ENCODE data around the gene SPPL2B.
"Not testable (repeated sequence)": the region's sequence is repeated elsewhere in the genome, so short reads cannot be mapped to it uniquely, and the experiment has no call there.

SPPL2B gene, protein sequence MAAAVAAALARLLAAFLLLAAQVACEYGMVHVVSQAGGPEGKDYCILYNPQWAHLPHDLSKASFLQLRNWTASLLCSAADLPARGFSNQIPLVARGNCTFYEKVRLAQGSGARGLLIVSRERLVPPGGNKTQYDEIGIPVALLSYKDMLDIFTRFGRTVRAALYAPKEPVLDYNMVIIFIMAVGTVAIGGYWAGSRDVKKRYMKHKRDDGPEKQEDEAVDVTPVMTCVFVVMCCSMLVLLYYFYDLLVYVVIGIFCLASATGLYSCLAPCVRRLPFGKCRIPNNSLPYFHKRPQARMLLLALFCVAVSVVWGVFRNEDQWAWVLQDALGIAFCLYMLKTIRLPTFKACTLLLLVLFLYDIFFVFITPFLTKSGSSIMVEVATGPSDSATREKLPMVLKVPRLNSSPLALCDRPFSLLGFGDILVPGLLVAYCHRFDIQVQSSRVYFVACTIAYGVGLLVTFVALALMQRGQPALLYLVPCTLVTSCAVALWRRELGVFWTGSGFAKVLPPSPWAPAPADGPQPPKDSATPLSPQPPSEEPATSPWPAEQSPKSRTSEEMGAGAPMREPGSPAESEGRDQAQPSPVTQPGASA

GRCh38 chr19:2328401-2329148 is at the start of gene SPPL2B, which contains the start of gene LSM7:
SPPL2B (plus strand) TSS chr19:2328684; CDS start chr19:2328710, 26 bp downstream.
LSM7 (minus strand) TSS chr19:2328586; CDS start chr19:2328566, 20 bp downstream.
- peak; percentile 71 to 72 for DNase-seq (ENCODE audit: low read depth in 2 of 2)

DNA sequence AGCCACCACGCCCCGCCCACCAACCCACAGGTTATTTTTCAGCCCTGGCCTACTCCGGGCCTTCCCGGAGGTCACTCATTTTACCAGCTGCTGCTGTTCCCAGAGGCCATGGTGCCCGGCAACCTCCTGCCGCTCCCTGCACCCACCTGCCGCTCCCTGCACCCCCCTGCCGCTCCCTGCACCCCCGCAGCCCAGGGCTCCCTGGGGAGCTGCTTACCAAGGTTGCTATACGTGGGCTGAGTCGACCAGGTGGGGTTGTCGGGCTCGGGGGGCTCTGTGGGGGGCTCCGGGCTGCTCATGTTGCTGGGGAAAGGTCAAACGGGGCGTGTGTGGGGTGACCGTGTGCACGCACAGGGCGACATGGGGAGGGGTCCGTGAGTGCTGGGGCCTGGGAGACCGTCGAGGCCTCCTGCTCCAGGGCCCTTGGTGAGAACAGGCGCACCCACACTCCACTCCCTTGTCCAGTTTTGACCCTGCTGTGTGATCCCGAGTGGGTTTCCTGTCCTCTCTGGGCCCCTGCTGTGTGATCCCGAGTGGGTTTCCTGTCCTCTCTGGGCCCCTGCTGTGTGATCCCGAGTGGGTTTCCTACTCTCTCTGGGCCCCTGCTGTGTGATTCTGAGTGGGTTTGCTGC is 47.7 kb upstream of the SPPL2B start:
- no peak for DNase-seq (ENCODE audit: low read depth in 2 of 2)

- DNase-seq (ENCODE audit: low read depth in 2 of 2) = not testable (repeated sequence)
These were observed 47.0 kb upstream of the SPPL2B start for GRCh38 chr19:2281265-2282061.

GRCh38 chr19:2282062-2282861 is 46.2 kb upstream of the SPPL2B start, which contains the start of gene PEAK3:
PEAK3 (minus strand) TSS chr19:2282175; CDS start chr19:2280931, 1,244 bp downstream.
- no peak for DNase-seq (ENCODE audit: low read depth in 2 of 2)

DNA sequence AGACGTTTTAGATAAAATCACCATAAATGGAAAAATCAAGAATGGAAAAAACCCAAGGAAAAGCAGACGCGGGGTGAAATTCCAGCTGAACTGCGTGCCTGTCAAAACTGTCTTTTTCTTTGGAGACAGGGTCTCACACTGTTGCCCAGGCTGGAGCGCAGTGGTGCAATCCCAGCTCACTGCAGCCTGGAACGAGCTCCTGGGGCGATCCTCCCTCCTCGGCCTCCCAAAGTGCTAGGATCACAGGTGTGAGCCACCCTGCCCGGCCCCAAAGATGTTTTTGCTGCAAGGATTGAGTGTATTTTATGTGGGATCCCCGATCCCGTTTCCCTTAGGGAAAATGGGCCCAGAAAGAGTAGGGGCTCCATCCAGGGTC is 45.6 kb upstream of the SPPL2B start:
- no peak for DNase-seq (ENCODE audit: low read depth in 2 of 2)

GRCh38 chr19:2283835-2284507 is 44.5 kb upstream of the SPPL2B start:
- DNase-seq (ENCODE audit: low read depth in 2 of 2) = no peak

DNA sequence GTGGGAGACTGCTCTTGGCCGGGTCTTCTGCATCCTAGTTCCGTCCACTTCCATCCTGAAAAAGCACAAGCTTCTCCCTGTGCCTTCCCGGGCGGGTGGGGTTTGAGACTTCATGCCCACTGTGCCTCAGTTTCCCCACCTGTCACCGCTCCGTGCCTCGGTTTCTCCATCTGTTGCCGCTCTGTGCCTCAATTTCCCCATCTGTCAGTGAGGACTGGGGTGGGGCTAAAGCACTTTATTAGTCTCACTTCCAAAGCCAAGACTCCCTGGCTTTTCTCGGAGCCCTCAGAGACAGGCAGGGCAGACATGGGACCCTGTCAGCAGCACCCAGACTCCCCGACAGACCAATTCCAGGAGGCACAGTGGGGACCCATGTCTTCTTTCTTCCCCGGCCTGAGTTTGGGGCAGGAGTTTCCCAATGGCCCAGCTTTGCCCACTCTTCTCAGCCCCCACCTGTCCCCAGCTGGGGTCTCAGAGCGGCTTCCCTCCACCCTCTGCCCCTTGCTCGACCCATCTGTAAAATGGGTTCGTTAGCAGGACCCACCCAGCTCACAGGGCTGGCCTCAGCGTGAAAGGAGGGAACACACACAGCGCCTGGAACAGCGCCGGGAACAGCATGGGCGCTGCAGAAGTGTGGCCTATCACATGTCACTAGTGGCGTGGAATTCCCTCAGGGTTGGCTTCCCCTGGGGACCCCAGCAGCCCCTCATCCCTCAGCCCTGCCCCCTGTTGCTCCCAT is 41.9 kb upstream of the SPPL2B start:
- DNase-seq (ENCODE audit: low read depth in 2 of 2) = no peak

DNA sequence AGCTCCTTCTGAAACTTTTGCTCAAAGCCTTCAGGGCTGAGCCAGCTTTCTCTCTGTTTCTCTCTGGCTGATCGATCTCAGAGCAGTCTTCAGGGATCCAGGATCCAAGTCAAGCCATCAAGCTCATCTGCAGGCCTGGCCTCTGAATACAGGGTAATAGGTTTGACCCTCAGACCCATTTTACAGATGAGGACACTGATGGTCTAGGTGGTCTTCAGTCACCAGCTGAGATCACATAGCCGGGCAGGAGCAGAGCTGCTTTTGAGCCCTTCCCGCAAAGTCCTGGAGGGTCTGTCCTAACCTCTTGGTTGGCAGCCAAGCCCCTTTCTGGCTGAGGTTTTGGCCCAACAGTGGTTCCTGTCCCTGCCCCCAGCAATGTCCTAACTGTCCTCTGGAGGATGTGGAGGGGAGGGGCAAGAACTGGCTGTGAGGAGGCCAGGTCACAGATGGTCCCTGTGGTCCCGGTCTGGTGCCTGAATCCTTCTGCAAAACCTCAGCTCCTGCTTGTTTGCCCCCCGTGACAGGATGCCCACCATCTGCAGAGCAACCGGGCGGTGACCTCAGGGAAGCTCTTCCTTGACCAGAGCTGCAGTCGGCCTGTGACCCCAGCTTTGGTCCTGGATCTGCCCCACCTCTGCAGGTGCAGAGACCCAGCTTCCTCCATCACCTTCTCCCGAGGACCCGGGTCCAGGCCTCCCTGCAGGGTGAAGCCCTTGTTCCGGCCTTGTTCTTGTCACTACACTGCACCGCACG is 40.7 kb upstream of the SPPL2B start:
- no peak for DNase-seq (ENCODE audit: low read depth in 2 of 2)

- DNase-seq (ENCODE audit: low read depth in 2 of 2) = no peak
These were observed 40.1 kb upstream of the SPPL2B start for GRCh38 chr19:2288338-2288817.

- no peak for DNase-seq (ENCODE audit: low read depth in 2 of 2)
These were observed 39.4 kb upstream of the SPPL2B start for GRCh38 chr19:2288818-2289713.

DNA sequence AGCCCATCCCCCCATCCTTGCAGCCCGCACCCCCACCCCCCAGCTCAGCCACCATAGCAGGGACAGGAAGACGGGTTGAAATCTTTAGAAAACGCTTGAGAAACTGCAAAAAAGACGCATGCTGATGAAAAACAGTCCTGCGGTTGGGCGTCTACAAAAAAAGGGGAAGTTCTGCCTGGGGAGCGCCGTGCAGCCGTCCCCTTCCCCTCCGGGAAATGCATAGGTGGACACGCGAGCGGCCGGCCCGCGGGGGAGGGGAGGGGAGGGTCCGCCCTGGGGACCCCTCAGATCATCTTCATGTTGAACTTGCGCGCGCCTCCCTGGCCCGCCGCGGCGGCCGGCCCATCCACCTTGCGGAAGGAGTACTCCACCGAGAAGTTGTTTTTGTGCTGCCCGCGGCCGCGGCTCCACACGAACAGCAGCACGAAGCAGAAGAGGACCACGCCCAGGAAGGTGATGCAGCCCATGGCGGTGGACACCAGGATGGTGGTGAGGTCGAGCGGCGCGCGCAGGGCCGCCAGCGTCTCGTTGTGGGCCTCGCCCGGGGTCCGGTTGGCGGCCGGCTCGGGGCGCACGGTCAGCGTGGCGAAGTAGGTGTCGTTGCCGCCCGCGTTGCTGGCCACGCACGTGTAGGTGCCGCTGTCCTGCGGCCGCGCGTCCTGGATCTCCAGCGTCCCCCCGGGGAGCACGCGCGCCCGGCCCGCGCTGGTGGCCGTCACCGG is 38.6 kb upstream of the SPPL2B start:
- no peak for DNase-seq (ENCODE audit: low read depth in 2 of 2)

GRCh38 chr19:2290441-2291184 is 37.9 kb upstream of the SPPL2B start:
- DNase-seq (ENCODE audit: low read depth in 2 of 2) = no peak

DNA sequence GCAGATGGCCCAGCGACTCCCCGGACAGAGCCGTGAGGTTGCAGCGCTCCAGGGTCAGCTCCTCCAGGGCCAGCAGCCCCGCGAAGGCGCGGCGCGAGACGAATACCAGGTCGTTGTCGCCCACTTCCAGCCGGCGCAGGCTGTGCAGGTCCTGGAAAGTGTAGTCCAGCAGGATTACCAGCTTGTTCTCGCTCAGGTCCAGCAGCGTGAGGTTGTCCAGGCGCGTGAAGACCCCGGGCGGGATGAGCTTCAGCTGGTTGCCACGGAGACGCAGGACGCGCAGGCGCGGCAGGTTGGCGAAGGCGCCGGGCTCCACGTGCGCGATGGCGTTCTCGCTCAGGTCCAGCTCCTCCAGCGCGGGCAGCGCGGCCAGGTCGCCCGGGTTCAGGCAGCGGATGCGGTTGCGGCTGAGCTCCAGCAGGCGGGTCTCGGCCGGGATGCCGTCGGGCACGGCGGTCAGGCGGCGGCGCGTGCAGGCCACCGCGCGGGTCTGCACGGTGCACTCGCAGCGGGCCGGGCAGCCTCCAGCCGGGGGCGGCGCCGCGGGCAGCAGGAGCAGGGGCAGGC is 37.2 kb upstream of the SPPL2B start:
- DNase-seq (ENCODE audit: low read depth in 2 of 2) = no peak

GRCh38 chr19:2294687-2295335 is 33.7 kb upstream of the SPPL2B start:
- DNase-seq (ENCODE audit: low read depth in 2 of 2) = peak; percentile 42 to 55

GRCh38 chr19:2296141-2296540 is 32.3 kb upstream of the SPPL2B start:
- DNase-seq (ENCODE audit: low read depth in 2 of 2) = no peak
